Trophoblast cell (in vitro differentiated cells and primary cell): ENCODE measurements around the gene OVCH1.

Source experiments
- DNase-seq, 2 donors: peaks; one replicate each; pipeline ENCODE4 v3.0.0-alpha.2; 2016
- H2AFZ ChIP-seq: 2 replicates; pipeline ENCODE4 v1.6.1; 2013; ENCODE audit warnings: low read length, moderate library complexity, mild to moderate bottlenecking; ENCODE audit not compliant: insufficient read depth, poor library complexity
- H2AK5ac ChIP-seq: 2 replicates; pipeline ENCODE4 v1.6.1; 2013; ENCODE audit warnings: mild to moderate bottlenecking, low read length
- H2BK120ac ChIP-seq: 2 replicates; pipeline ENCODE4 v1.6.1; 2013; ENCODE audit warnings: low read length, mild to moderate bottlenecking, moderate library complexity; ENCODE audit not compliant: insufficient read depth, poor library complexity
- H2BK12ac ChIP-seq: 2 replicates; pipeline ENCODE4 v1.6.1; 2013; ENCODE audit warnings: mild to moderate bottlenecking, low read length, moderate library complexity
- H2BK5ac ChIP-seq: 2 replicates; pipeline ENCODE4 v1.6.1; 2013; ENCODE audit warnings: low read length, low read depth, moderate library complexity, mild to moderate bottlenecking; ENCODE audit not compliant: poor library complexity
- H3K14ac ChIP-seq: 2 replicates; pipeline ENCODE4 v1.6.1; 2013; ENCODE audit warnings: mild to moderate bottlenecking, low read length
- H3K18ac ChIP-seq: 2 replicates; pipeline ENCODE4 v1.6.1; 2013; ENCODE audit warnings: mild to moderate bottlenecking, low read length
- H3K23ac ChIP-seq: 2 replicates; pipeline ENCODE4 v1.6.1; 2013; ENCODE audit warnings: low read length
- H3K27ac ChIP-seq: 2 replicates; pipeline ENCODE4 v1.5.1; 2013; ENCODE audit warnings: low read depth, mild to moderate bottlenecking, inconsistent platforms, low read length, moderate library complexity
- H3K27me3 ChIP-seq: 2 replicates; pipeline ENCODE4 v1.6.1; 2013; ENCODE audit warnings: inconsistent platforms, mild to moderate bottlenecking, low read length, moderate library complexity; ENCODE audit not compliant: insufficient read depth
- H3K36me3 ChIP-seq, 2 experiments: 1 replicate in 1 of 2; 2 replicates in 1 of 2; pipeline ENCODE4 v1.6.1; 2013; ENCODE audit warnings: low read length in 2 of 2, mild to moderate bottlenecking in 2 of 2, moderate library complexity in 1 of 2; ENCODE audit not compliant: insufficient read depth in 2 of 2, control insufficient read depth in 1 of 2
- H3K4ac ChIP-seq: 2 replicates; pipeline ENCODE4 v1.6.1; 2013; ENCODE audit warnings: low read depth, mild to moderate bottlenecking, low read length, moderate library complexity
- H3K4me1 ChIP-seq, 2 experiments: 1 replicate in 1 of 2; 2 replicates in 1 of 2; pipeline ENCODE4 v1.6.1; 2013; ENCODE audit warnings: low read length in 2 of 2, mild to moderate bottlenecking in 2 of 2, moderate library complexity in 1 of 2; ENCODE audit not compliant: insufficient read depth in 2 of 2, control insufficient read depth in 1 of 2
- H3K4me2 ChIP-seq: 2 replicates; pipeline ENCODE4 v1.6.1; 2013; ENCODE audit warnings: inconsistent platforms, mild to moderate bottlenecking, low read length, moderate library complexity
- H3K4me3 ChIP-seq: 2 replicates; pipeline ENCODE4 v1.5.1; 2013; ENCODE audit warnings: mild to moderate bottlenecking, low read depth, low read length, inconsistent platforms
- H3K79me1 ChIP-seq: one replicate; pipeline ENCODE4 v1.6.1; 2013; ENCODE audit warnings: low read length
- H3K79me2 ChIP-seq: 2 replicates; pipeline ENCODE4 v1.6.1; 2013; ENCODE audit warnings: low read length, mild to moderate bottlenecking; ENCODE audit not compliant: control insufficient read depth, insufficient read depth, poor library complexity
- H3K9ac ChIP-seq: 2 replicates; pipeline ENCODE4 v1.6.1; 2013; ENCODE audit warnings: mild to moderate bottlenecking, low read length
- H3K9me3 ChIP-seq: 2 replicates; pipeline ENCODE4 v1.6.1; 2013; ENCODE audit warnings: low read depth, mild to moderate bottlenecking, control low read depth, inconsistent platforms, low read length; ENCODE audit not compliant: insufficient read depth
- H4K12ac ChIP-seq: 2 replicates; pipeline ENCODE4 v1.6.1; 2013; ENCODE audit warnings: low read depth, mild to moderate bottlenecking, low read length, moderate library complexity
- H4K8ac ChIP-seq: 2 replicates; pipeline ENCODE4 v1.6.1; 2013; ENCODE audit warnings: low read depth, mild to moderate bottlenecking, low read length, moderate library complexity
- H4K91ac ChIP-seq: one replicate; pipeline ENCODE4 v1.6.1; 2013; ENCODE audit warnings: low read depth, mild to moderate bottlenecking, low read length, moderate library complexity
- WGBS: extraction: QIAGEN DNeasy Blood & Tissue Kit; methylation state at CpG from one replicate; pipeline ENCODE4 v1.1.7; 2013; ENCODE audit warnings: missing lambda C conversion rate; ENCODE audit not compliant: insufficient read length, insufficient coverage; ENCODE audit errors: extremely low coverage; 5-methylcytosine and 5-hydroxymethylcytosine counted together

The OVCH1 gene

DNA sequence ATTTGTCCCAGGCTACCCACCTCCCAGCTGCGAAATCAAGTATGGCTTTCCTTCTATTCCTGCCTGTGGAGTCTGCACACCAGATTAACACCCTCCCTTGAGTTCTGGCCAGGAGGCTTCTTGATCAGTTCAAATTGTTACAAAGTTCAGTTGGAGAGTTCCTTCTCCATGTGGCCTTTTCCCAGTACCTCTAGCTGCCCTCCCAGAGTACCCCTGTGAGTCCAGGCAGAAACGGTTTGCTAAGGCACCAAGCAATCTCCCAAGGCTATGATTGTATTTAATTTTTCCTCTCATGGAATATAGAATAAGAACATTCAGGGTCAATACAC is 66.8 kb downstream of the OVCH1 start:
- no CpG with 5 or more reads among the region's 2 CpGs for WGBS

GRCh38 chr12:29429999-29430715 is 67.3 kb downstream of the OVCH1 start:
- no CpG with 5 or more reads among the region's 3 CpGs for WGBS
- H3K9ac ChIP-seq = no peak overlapping the region
- H2BK120ac ChIP-seq = no peak overlapping the region
- no peaks in the 10 kb centered on the region for H3K79me1 ChIP-seq
- no peak overlapping the region for H3K27ac ChIP-seq
- no peak overlapping the region for H3K4me3 ChIP-seq
- no peak overlapping the region for H3K14ac ChIP-seq
- DNase-seq = no peak
- H4K91ac ChIP-seq = no peak overlapping the region
- no peak overlapping the region for H4K8ac ChIP-seq
- no peaks in the 10 kb centered on the region for H3K36me3 ChIP-seq
- no peak overlapping the region for H3K4me2 ChIP-seq
- H2BK12ac ChIP-seq = no peak overlapping the region
- no peak overlapping the region for H2AFZ ChIP-seq
- H3K9me3 ChIP-seq = no peaks in the 10 kb centered on the region
- H3K79me2 ChIP-seq = no peaks in the 10 kb centered on the region
- no peaks in the 10 kb centered on the region for H3K27me3 ChIP-seq
- H4K12ac ChIP-seq = no peak overlapping the region
- no peak overlapping the region for H2AK5ac ChIP-seq
- H3K23ac ChIP-seq = no peak overlapping the region
- no peak overlapping the region for H3K4ac ChIP-seq
- no peak overlapping the region for H3K18ac ChIP-seq
- no peak overlapping the region for H2BK5ac ChIP-seq
- H3K4me1 ChIP-seq = no peaks in the 10 kb centered on the region

More for the DNA sequence above, 66.8 kb downstream of the OVCH1 start:
- Histone ChIP-seq H3K27me3 (no peaks in the 10 kb centered on the region), H3K36me3 (no peaks in the 10 kb centered on the region), H3K23ac (no peak overlapping the region), H3K4ac (no peak overlapping the region), H2AFZ (no peak overlapping the region), H3K18ac (no peak overlapping the region), H3K4me3 (no peak overlapping the region), H3K4me1 (no peaks in the 10 kb centered on the region), H3K14ac (no peak overlapping the region), H3K9ac (no peak overlapping the region), H3K27ac (no peak overlapping the region), H3K79me1 (no peaks in the 10 kb centered on the region), H4K12ac (no peak overlapping the region), H3K9me3 (no peaks in the 10 kb centered on the region), H2AK5ac (no peak overlapping the region), H2BK5ac (no peak overlapping the region), H4K8ac (no peak overlapping the region), H3K79me2 (no peaks in the 10 kb centered on the region), H2BK12ac (no peak overlapping the region), H4K91ac (no peak overlapping the region), H2BK120ac (no peak overlapping the region), H3K4me2 (no peak overlapping the region)
- no peak for DNase-seq

DNA sequence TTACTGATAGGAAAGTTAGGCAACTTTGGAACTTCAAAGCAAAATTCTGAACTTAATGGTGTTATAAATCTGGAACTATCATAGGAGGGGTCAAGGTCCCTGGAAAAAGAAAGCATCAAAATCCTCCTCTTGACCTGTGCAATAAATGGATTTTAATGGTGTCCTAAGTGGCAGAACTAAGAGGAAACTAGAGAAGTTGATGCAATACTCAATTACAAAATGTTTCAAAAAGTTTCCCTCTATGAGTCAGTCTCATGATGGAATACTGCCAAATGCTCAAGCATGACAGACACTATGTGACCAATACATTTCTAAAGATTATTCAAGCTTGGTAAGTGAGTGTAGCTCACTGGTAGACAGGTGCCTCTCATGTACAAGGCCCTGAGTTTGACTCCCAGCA is 68.9 kb downstream of the OVCH1 start:
- peak in 1 of 2 donors; percentile 49 for DNase-seq
- Histone ChIP-seq H3K4ac (no peak overlapping the region), H2AFZ (no peak overlapping the region), H4K8ac (no peak overlapping the region), H2AK5ac (no peak overlapping the region), H2BK12ac (no peak overlapping the region), H3K9me3 (peaks cover 3% of the 10 kb centered on the region), H3K36me3 (no peaks in the 10 kb centered on the region), H3K27ac (no peak overlapping the region), H3K23ac (no peak overlapping the region), H3K18ac (no peak overlapping the region), H4K12ac (no peak overlapping the region), H2BK5ac (no peak overlapping the region), H3K4me3 (no peak overlapping the region), H4K91ac (no peak overlapping the region), H3K79me2 (no peaks in the 10 kb centered on the region), H3K79me1 (no peaks in the 10 kb centered on the region), H3K14ac (no peak overlapping the region), H2BK120ac (no peak overlapping the region), H3K4me2 (no peak overlapping the region), H3K4me1 (no peaks in the 10 kb centered on the region), H3K27me3 (no peaks in the 10 kb centered on the region), H3K9ac (no peak overlapping the region)

- H3K27me3 ChIP-seq = no peaks in the 10 kb centered on the region
These were observed 69.5 kb downstream of the OVCH1 start for GRCh38 chr12:29427964-29428363.

More at GRCh38 chr12:29427964-29428363, 69.5 kb downstream of the OVCH1 start:
- Histone ChIP-seq H3K4me1 (no peaks in the 10 kb centered on the region), H3K9me3 (peaks cover 3% of the 10 kb centered on the region), H3K4me2 (no peak overlapping the region), H2BK120ac (no peak overlapping the region), H3K9ac (no peak overlapping the region), H3K79me1 (no peaks in the 10 kb centered on the region), H3K14ac (no peak overlapping the region), H2BK12ac (no peak overlapping the region), H3K4me3 (no peak overlapping the region), H3K36me3 (no peaks in the 10 kb centered on the region), H3K18ac (no peak overlapping the region), H2AK5ac (no peak overlapping the region), H3K79me2 (no peaks in the 10 kb centered on the region), H3K23ac (no peak overlapping the region), H3K27ac (no peak overlapping the region), H4K8ac (no peak overlapping the region), H3K4ac (no peak overlapping the region), H2AFZ (no peak overlapping the region), H4K91ac (no peak overlapping the region), H2BK5ac (no peak overlapping the region), H4K12ac (no peak overlapping the region)
- no CpG with 5 or more reads among the region's 4 CpGs for WGBS
- DNase-seq = peak in 1 of 2 donors; percentile 41
